ENCODE results near the gene ADNP.

ADNP gene

DNA sequence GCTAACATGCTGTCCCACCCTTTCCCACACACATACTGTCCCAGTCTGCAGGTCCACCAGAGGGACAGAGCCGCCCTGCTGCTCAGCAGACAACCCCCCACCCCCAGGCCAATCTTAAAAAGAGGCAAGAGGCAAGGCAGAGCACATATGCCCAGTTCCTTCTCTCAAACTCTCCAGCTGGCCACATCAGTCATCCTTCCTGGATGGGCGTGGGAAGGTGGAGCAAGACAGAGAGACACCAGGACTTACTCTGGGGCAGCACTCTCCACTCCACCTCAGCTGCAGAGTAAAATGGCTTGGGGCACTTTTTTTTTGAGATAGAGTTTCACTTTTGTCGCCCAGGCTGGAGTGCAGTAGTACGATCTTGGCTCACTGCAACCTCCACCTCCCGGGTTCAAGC, 38.2 kb upstream of the ADNP start:
- TF ChIP-seq, protein P1, sequence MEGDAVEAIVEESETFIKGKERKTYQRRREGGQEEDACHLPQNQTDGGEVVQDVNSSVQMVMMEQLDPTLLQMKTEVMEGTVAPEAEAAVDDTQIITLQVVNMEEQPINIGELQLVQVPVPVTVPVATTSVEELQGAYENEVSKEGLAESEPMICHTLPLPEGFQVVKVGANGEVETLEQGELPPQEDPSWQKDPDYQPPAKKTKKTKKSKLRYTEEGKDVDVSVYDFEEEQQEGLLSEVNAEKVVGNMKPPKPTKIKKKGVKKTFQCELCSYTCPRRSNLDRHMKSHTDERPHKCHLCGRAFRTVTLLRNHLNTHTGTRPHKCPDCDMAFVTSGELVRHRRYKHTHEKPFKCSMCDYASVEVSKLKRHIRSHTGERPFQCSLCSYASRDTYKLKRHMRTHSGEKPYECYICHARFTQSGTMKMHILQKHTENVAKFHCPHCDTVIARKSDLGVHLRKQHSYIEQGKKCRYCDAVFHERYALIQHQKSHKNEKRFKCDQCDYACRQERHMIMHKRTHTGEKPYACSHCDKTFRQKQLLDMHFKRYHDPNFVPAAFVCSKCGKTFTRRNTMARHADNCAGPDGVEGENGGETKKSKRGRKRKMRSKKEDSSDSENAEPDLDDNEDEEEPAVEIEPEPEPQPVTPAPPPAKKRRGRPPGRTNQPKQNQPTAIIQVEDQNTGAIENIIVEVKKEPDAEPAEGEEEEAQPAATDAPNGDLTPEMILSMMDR (IDR thresholded peaks at IDR 0.05; ENCODE audit: low read depth, low read length) = no peak
- H3K4me1 ChIP-seq = no peaks in the 10 kb centered on the region
- H3K36me3 ChIP-seq = no peaks in the 10 kb centered on the region
- no peaks in the 10 kb centered on the region for H3K9me3 ChIP-seq
- peaks cover 12% of the 10 kb centered on the region for H3K27me3 ChIP-seq
- H3K4me3 ChIP-seq (ENCODE audit: low read depth, low read length) = no peak overlapping the region
- no peak for DNase-seq

DNA sequence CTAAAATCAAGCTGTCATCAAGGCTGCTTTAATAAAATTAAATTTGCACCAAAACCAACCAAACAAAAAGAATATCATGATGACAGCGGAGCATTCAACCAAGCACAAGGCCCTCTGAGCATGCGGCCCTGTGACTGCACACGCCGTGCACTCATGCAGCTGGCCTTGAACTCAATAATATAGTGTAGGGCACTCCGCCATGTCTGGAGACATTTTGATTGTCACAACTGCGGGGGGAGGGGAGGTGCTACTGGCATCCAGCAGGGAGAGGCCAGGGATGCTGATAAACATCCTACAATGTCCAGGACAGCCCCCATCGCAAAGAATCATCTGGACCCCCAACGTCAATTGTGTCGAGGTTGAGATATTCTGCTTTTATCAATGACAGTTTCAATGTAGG, 37.1 kb upstream of the ADNP start:
- Histone ChIP-seq H3K36me3 (no peaks in the 10 kb centered on the region), H3K9me3 (no peaks in the 10 kb centered on the region), H3K4me1 (no peaks in the 10 kb centered on the region), H3K27me3 (peaks cover 12% of the 10 kb centered on the region), H3K4me3 (ENCODE audit: low read depth, low read length) (no peak overlapping the region)
- DNase-seq = no peak
- TF ChIP-seq, protein P1 (IDR thresholded peaks at IDR 0.05; ENCODE audit: low read depth, low read length) = no peak

DNA sequence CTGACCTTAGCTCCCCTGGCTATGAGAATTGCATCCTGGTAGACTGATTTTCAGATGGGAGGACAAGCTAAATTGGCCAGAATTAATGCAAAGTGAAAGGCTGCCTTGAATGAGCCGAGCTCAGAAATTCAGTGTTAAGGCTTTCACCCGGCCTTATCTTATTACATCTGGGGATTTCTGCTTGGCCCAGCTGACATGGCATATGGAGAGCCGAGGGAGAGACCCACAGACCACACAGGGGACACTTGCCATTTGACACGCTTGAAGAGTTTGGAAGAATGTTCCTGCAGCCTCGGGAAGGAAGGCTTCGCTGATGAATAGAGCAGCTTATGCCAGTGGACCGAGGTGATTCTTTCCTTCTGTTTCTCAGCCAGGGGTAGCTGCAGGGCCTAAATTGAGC, 36.3 kb upstream of the ADNP start:
- H3K4me3 ChIP-seq (ENCODE audit: low read depth, low read length) = no peak overlapping the region
- TF ChIP-seq, protein P1 (IDR thresholded peaks at IDR 0.05; ENCODE audit: low read depth, low read length) = no peak
- DNase-seq = no peak

DNA sequence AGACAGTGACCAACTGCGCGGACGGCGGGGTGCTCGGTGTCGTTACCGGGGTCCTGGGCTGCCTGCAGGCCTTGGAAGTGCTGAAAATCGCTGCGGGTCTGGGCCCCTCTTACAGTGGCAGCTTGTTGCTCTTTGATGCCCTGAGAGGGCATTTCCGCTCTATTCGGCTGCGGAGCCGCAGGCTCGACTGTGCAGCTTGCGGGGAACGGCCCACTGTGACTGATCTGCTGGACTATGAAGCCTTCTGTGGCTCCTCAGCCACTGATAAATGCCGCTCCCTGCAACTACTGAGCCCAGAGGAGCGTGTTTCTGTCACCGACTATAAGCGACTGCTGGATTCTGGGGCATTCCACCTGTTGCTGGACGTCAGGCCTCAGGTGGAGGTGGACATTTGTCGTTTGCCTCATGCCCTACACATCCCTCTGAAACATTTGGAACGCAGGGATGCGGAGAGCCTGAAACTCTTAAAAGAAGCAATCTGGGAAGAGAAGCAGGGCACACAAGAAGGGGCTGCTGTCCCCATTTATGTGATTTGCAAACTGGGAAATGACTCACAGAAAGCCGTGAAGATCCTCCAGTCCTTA, 28.4 kb upstream of the ADNP start:
- peak overlapping the region; percentile 92 for H3K4me3 ChIP-seq (ENCODE audit: low read depth, low read length)
- no peaks in the 10 kb centered on the region for H3K9me3 ChIP-seq
- no peak for DNase-seq
- TF ChIP-seq, protein P1 (IDR thresholded peaks at IDR 0.05; ENCODE audit: low read depth, low read length) = no peak
- peaks cover 15% of the 10 kb centered on the region; the same call in 1 of the 2 replicates for H3K36me3 ChIP-seq
- no peaks in the 10 kb centered on the region; the same call in 1 of the 2 replicates for H3K4me1 ChIP-seq
- H3K27me3 ChIP-seq = no peaks in the 10 kb centered on the region

More for the DNA sequence above, 36.3 kb upstream of the ADNP start:
- peaks cover 12% of the 10 kb centered on the region; the same call in 1 of the 2 replicates for H3K27me3 ChIP-seq
- H3K4me1 ChIP-seq = no peaks in the 10 kb centered on the region
- no peaks in the 10 kb centered on the region for H3K9me3 ChIP-seq
- H3K36me3 ChIP-seq = no peaks in the 10 kb centered on the region

DNA sequence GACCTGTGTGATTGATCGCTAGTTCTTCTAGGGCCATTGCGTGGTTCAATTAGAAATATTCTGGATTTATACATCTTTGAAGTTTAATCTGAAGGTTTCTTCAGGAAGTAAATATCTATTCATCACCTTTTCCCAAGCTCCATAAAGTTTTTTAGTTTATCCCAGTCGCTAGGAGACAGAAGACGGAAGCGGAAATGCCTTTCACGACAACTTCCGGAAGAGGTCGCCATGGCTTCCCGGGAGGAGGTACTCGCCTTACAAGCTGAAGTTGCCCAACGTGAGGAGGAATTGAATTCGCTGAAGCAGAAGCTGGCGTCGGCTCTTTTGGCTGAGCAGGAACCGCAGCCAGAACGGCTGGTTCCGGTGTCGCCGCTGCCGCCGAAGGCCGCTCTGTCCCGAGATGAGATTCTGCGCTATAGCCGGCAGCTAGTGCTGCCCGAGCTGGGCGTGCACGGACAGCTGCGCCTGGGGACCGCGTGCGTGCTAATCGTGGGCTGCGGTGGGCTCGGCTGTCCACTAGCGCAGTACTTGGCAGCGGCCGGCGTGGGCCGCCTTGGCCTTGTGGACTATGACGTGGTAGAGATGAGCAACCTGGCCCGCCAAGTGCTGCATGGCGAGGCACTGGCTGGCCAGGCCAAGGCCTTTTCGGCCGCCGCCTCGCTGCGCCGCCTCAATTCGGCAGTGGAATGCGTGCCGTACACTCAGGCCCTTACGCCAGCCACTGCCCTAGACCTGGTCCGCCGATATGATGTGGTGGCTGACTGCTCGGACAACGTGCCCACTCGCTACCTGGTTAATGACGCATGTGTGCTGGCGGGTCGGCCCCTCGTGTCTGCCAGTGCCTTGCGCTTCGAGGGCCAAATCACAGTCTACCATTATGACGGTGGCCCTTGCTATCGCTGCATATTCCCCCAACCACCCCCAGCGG, 27.6 kb upstream of the ADNP start, which contains the start of gene MOCS3:
Gene MOCS3, plus strand, starts transcription at position 204 of the 928 bp plus-strand sequence. Its CDS starts 25 bp downstream, at position 229.
- Histone ChIP-seq H3K4me1 (no peaks in the 10 kb centered on the region; the same call in 1 of the 2 replicates), H3K4me3 (ENCODE audit: low read depth, low read length) (peak within 1 kb of the TSS; percentile 92), H3K27me3 (no peaks in the 10 kb centered on the region), H3K9me3 (no peaks in the 10 kb centered on the region), H3K36me3 (peaks cover 18% of the 10 kb centered on the region)
- peak; percentile 86 for DNase-seq
- TF ChIP-seq, protein P1 (IDR thresholded peaks at IDR 0.05; ENCODE audit: low read depth, low read length) = no peak

Data from BE2C (cell line).